ENCODE data around the gene TEX22. TPM values are rescaled to one million over a fixed set of nuclear protein-coding genes. Genes with fewer than 3 reads are reported as not detected.

TEX22 gene
- 0.06 to 0.48 TPM (median 0.22 TPM) in 5 replicates for total RNA-seq (2022; extraction: Qiagen RNA extraction)

DNA sequence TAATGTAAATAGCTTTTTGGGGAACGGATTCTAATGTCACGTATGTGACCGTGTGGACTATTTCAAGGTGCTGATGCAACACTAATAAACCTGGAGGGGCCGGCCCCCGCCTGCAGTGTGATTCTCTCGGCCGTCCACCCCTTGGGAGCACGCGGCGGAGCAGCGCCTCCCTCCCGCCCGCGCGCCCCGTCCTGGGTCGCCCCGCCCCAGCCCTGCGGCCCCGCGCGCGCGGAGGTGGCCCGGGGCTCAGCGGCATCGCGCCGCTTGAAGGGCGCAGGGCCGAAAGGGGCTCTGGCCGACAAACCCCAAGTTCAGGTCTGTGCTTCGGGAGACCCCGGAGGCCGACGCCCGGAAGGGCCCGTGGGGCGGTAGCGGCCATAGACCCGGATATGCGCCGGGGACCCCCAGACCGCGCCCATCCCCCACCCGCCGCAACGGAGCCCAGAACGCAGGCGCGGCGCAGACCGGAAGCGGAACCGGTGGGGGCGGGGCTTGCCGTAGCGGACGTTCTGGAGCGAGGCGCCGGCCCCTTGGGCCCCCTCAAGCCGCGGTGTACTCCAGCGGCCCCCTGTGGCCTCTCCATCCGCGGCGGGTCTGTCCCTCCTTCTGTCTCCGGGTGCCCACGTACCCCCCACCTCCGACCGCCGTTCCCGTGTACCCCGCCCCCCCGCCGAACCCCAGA lies at the start of gene TEX22:
Gene TEX22, plus strand, starts transcription at position 495 of the 682 bp plus-strand sequence. CDS start 803 bp downstream, outside the sequence.

GRCh38 chr14:105419195-105420091 lies 21.1 kb downstream of the TEX22 start, which contains the start of gene MTA1:
TSS of gene MTA1 (plus strand) at chr14:105419827. CDS start at chr14:105420036, 209 bp downstream.

Other genes with a start within 250 kb of the TEX22 start
- 13.3 to 26.5 TPM (median 24.7 TPM) in 5 replicates for gene JAG2, start 229.8 kb upstream of the TEX22 start, total RNA-seq (2022; extraction: Qiagen RNA extraction)
- gene NUDT14, start 217.2 kb upstream of the TEX22 start, total RNA-seq (2022; extraction: Qiagen RNA extraction) = 21.1 to 42.9 TPM (median 37.1 TPM) in 5 replicates
- gene BTBD6, start 150.0 kb upstream of the TEX22 start, total RNA-seq (2022; extraction: Qiagen RNA extraction) = 30.4 to 43.6 TPM (median 38.9 TPM) in 5 replicates
- 23.7 to 28.3 TPM (median 28.0 TPM) in 5 replicates for gene BRF1, start 97.5 kb upstream of the TEX22 start, total RNA-seq (2022; extraction: Qiagen RNA extraction)
- gene PACS2, start 83.8 kb upstream of the TEX22 start, total RNA-seq (2022; extraction: Qiagen RNA extraction) = 17.9 to 31.2 TPM (median 26.3 TPM) in 5 replicates
- 38.8 to 82.7 TPM (median 73.4 TPM) in 5 replicates for gene MTA1, start 21.3 kb downstream of the TEX22 start, total RNA-seq (2022; extraction: Qiagen RNA extraction)
- gene CRIP2, start 76.3 kb downstream of the TEX22 start, total RNA-seq (2022; extraction: Qiagen RNA extraction) = 111 to 207 TPM (median 191 TPM) in 5 replicates
- gene CRIP1, start 88.3 kb downstream of the TEX22 start, total RNA-seq (2022; extraction: Qiagen RNA extraction) = 1,663 to 1,896 TPM (median 1,802 TPM) in 5 replicates
- 26.7 to 41.7 TPM (median 37.6 TPM) in 5 replicates for gene TEDC1, start 92.7 kb downstream of the TEX22 start, total RNA-seq (2022; extraction: Qiagen RNA extraction)
- 3.1 to 7.9 TPM (median 6.3 TPM) in 5 replicates for gene TMEM121, start 128.0 kb downstream of the TEX22 start, total RNA-seq (2022; extraction: Qiagen RNA extraction)